ENCODE results near the gene HP1BP3.

DNA sequence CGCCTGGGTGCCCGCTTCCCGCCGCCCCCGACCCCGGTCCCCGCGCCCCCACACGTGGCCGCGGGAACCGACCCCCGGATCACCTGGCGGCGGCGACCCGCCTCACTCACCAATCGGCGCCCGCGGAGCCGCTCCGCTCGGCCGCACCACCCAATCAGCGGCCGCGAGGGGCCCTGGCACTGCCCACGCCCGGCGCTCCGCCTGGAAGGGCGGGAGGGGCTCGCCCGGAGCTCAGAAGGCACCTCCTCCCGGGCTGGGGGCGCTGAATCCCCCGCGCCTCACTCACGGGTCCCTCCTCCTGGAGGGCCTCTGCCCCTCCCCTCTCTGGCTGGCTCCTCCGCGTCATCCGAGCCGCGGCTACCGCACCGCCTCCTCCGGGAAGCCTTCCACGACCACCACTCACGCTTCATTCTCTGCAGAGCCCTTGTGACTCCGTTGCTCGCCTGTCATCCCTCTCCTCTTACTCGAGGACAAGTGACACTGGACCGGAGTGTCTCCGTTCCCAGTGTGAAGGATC, 55.0 kb downstream of the HP1BP3 start:
- TF ChIP-seq, protein P1, sequence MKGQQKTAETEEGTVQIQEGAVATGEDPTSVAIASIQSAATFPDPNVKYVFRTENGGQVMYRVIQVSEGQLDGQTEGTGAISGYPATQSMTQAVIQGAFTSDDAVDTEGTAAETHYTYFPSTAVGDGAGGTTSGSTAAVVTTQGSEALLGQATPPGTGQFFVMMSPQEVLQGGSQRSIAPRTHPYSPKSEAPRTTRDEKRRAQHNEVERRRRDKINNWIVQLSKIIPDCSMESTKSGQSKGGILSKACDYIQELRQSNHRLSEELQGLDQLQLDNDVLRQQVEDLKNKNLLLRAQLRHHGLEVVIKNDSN (IDR thresholded peaks at IDR 0.05): peak; percentile 53; the same call in 1 of the 2 replicates
- TF ChIP-seq, protein P2, sequence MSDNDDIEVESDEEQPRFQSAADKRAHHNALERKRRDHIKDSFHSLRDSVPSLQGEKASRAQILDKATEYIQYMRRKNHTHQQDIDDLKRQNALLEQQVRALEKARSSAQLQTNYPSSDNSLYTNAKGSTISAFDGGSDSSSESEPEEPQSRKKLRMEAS (IDR thresholded peaks at IDR 0.05): peak; percentile 47
- TF ChIP-seq EP300 (IDR thresholded peaks at IDR 0.05; ENCODE audit: borderline replicate concordance) (no peak), TAF1 (IDR thresholded peaks at IDR 0.05; ENCODE audit: low read depth) (no peak), CEBPB (IDR thresholded peaks at IDR 0.05) (no peak), TCF12 (IDR thresholded peaks at IDR 0.05; ENCODE audit: low read depth) (no peak), CREB1 (IDR thresholded peaks at IDR 0.05; ENCODE audit: low read depth) (no peak), FOXM1 (IDR thresholded peaks at IDR 0.05; ENCODE audit: borderline replicate concordance, low read depth) (no peak), NFIC (IDR thresholded peaks at IDR 0.05) (peak; percentile 1; the same call in 1 of the 2 replicates), YY1 (IDR thresholded peaks at IDR 0.05; ENCODE audit: low read depth) (no peak)
- TF ChIP-seq, protein P3, sequence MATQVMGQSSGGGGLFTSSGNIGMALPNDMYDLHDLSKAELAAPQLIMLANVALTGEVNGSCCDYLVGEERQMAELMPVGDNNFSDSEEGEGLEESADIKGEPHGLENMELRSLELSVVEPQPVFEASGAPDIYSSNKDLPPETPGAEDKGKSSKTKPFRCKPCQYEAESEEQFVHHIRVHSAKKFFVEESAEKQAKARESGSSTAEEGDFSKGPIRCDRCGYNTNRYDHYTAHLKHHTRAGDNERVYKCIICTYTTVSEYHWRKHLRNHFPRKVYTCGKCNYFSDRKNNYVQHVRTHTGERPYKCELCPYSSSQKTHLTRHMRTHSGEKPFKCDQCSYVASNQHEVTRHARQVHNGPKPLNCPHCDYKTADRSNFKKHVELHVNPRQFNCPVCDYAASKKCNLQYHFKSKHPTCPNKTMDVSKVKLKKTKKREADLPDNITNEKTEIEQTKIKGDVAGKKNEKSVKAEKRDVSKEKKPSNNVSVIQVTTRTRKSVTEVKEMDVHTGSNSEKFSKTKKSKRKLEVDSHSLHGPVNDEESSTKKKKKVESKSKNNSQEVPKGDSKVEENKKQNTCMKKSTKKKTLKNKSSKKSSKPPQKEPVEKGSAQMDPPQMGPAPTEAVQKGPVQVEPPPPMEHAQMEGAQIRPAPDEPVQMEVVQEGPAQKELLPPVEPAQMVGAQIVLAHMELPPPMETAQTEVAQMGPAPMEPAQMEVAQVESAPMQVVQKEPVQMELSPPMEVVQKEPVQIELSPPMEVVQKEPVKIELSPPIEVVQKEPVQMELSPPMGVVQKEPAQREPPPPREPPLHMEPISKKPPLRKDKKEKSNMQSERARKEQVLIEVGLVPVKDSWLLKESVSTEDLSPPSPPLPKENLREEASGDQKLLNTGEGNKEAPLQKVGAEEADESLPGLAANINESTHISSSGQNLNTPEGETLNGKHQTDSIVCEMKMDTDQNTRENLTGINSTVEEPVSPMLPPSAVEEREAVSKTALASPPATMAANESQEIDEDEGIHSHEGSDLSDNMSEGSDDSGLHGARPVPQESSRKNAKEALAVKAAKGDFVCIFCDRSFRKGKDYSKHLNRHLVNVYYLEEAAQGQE (IDR thresholded peaks at IDR 0.05; ENCODE audit: low read depth): no peak
